HCT116 (cell line): Measurements from ENCODE around the gene RANBP10. TPM values are rescaled to one million over a fixed set of nuclear protein-coding genes. Genes with fewer than 3 reads are reported as not detected.

Source experiments
- ATAC-seq: fragments of 200-7000 bp; cut with Tn5 transposase; 2 replicates; pipeline ENCODE4 v1.9.1; 2020; ENCODE audit warnings: mild to moderate bottlenecking, moderate library complexity
- BruUV-seq: library from RNA; stranded (reverse); fragments of 400-500 nt; replicated peaks from 2 replicates; lab custom pipeline; 2021; lab: Mats Ljungman, UMichigan
- CTCF ChIA-PET: fragments of 300-600 bp; sonication (Branson Sonifier 250); formaldehyde crosslinking; loops from one replicate; lab custom pipeline; 2021; ENCODE audit warnings: antibody characterized with exemption; lab: Charles Lee
- POLR2A ChIA-PET: fragments of 300-600, 350-600 bp; sonication (Branson Sonifier 250); formaldehyde crosslinking; loops from one replicate; lab custom pipeline; 2021; ENCODE audit warnings: antibody characterized with exemption; lab: Charles Lee
- RAD21 ChIA-PET, 2 experiments: fragments of 300-600 bp; sonication (Branson Sonifier 250); formaldehyde crosslinking; loops; one replicate each; lab custom pipeline; 2023; ENCODE audit warnings: low total read pairs in 2 of 2; ENCODE audit not compliant: uncharacterized antibody in 2 of 2, unreplicated experiment in 2 of 2, low non-redundant PET in 1 of 2; lab: Charles Lee
- DNase-seq: peaks from one replicate; pipeline ENCODE4 v3.0.0-alpha.2; 2010; ENCODE audit warnings: low read depth, low spot score
- H2AFZ ChIP-seq: fragments of 200-600 bp; shearing (Covaris generic), sonication (generic); 2 replicates; pipeline ENCODE4 v1.6.1; 2017; ENCODE audit warnings: low read depth, mixed run types, mixed read lengths, antibody characterized with exemption, low read length; ENCODE audit not compliant: poor library complexity, severe bottlenecking
- H3K27ac ChIP-seq: 2 replicates; pipeline ENCODE4 v1.5.1; 2012; ENCODE audit warnings: low read depth, low read length
- H3K27me3 ChIP-seq: fragments of 200-600 bp; sonication (generic); 2 replicates; pipeline ENCODE4 v1.6.1; 2016; ENCODE audit warnings: mixed run types, low read length, mixed read lengths; ENCODE audit not compliant: insufficient read depth
- H3K36me3 ChIP-seq, 2 experiments: fragments of 200-500 bp in 1 of 2; fragments of 200-600 bp in 1 of 2; sonication (Bioruptor generic) in 1 of 2; sonication (generic) in 1 of 2; 2 replicates each; pipeline versions ENCODE4 v1.5.1 to v1.6.1; 2014 to 2016; ENCODE audit warnings: low read length in 2 of 2, inconsistent platforms in 1 of 2, mixed read lengths in 1 of 2, mixed run types in 1 of 2; ENCODE audit not compliant: insufficient read depth in 2 of 2, control insufficient read depth in 1 of 2
- H3K4me1 ChIP-seq, 2 experiments: fragments of 200-600 bp in 1 of 2; sonication (generic) in 1 of 2; 2 replicates each; pipeline versions ENCODE4 v1.5.1 to v1.6.1; 2012 to 2017; ENCODE audit warnings: low read length in 2 of 2, inconsistent platforms in 1 of 2, mild to moderate bottlenecking in 1 of 2, mixed read lengths in 1 of 2, mixed run types in 1 of 2, moderate library complexity in 1 of 2; ENCODE audit not compliant: insufficient read depth in 2 of 2, control insufficient read depth in 1 of 2
- H3K4me2 ChIP-seq: fragments of 200-600 bp; sonication (generic); 2 replicates; pipeline ENCODE4 v1.6.1; 2017; ENCODE audit warnings: mixed run types, low read length, mixed read lengths
- H3K4me3 ChIP-seq, 2 experiments: fragments of 200-600 bp in 1 of 2; sonication (generic) in 1 of 2; replicated peaks in 1 of 2; 2 replicates each; pipeline ENCODE4 v1.5.1; 2011 to 2016; ENCODE audit warnings: low read length in 2 of 2, control low read depth in 1 of 2, low read depth in 1 of 2, mild to moderate bottlenecking in 1 of 2, mixed read lengths in 1 of 2, mixed run types in 1 of 2
- H3K79me2 ChIP-seq: fragments of 200-600 bp; sonication (generic); 2 replicates; pipeline ENCODE4 v1.6.1; 2017; ENCODE audit warnings: mild to moderate bottlenecking, mixed run types, low read length, moderate library complexity, mixed read lengths; ENCODE audit not compliant: insufficient read depth
- H3K9ac ChIP-seq: fragments of 200-600 bp; sonication (generic); 2 replicates; pipeline ENCODE4 v1.6.1; 2016; ENCODE audit warnings: low read length, mixed read lengths
- H3K9me2 ChIP-seq: fragments of 200-600 bp; sonication (generic), shearing (Covaris generic); 2 replicates; pipeline ENCODE4 v1.6.1; 2017; ENCODE audit warnings: mixed run types, mild to moderate bottlenecking, moderate library complexity; ENCODE audit not compliant: insufficient read depth
- H3K9me3 ChIP-seq, 2 experiments: fragments of 200-500 bp in 1 of 2; fragments of 200-600 bp in 1 of 2; sonication (Bioruptor generic) in 1 of 2; sonication (generic) in 1 of 2; 2 replicates each; pipeline ENCODE4 v1.6.1; 2014 to 2017; ENCODE audit warnings: low read length in 2 of 2, mixed read lengths in 2 of 2, inconsistent platforms in 1 of 2, low read depth in 1 of 2, mild to moderate bottlenecking in 1 of 2, mixed run types in 1 of 2, moderate library complexity in 1 of 2; ENCODE audit not compliant: control insufficient read depth in 1 of 2, insufficient read depth in 1 of 2
- H4K20me1 ChIP-seq: fragments of 200-600 bp; sonication (generic), shearing (Covaris generic); 2 replicates; pipeline ENCODE4 v1.6.1; 2017; ENCODE audit warnings: mixed run types, mild to moderate bottlenecking, moderate library complexity; ENCODE audit not compliant: insufficient read depth
- CBX3 ChIP-seq: IDR thresholded peaks from 2 replicates; pipeline ENCODE4 v1.6.1; 2012; ENCODE audit warnings: low read depth
- CEBPB ChIP-seq: IDR thresholded peaks from 2 replicates; pipeline ENCODE4 v1.6.1; 2012; ENCODE audit warnings: low read depth
- CTCF ChIP-seq, 3 experiments: fragments of 200-600 bp in 1 of 3; sonication (generic) in 1 of 3; IDR thresholded peaks in 2 of 3; conservative IDR thresholded peaks in 1 of 3; 2 replicates each; pipeline ENCODE4 v1.5.1; 2012 to 2017; ENCODE audit warnings: low read depth in 2 of 3, low read length in 2 of 3, antibody characterized with exemption in 1 of 3, borderline replicate concordance in 1 of 3, control low read depth in 1 of 3, mild to moderate bottlenecking in 1 of 3, mixed read lengths in 1 of 3, mixed run types in 1 of 3, moderate library complexity in 1 of 3; ENCODE audit not compliant: insufficient read depth in 1 of 3
- EGR1 ChIP-seq: IDR thresholded peaks from 2 replicates; pipeline ENCODE4 v1.6.1; 2012; ENCODE audit warnings: low read depth
- ELF1 ChIP-seq: IDR thresholded peaks from 2 replicates; pipeline ENCODE4 v1.6.1; 2012; ENCODE audit warnings: low read depth, borderline replicate concordance
- EZH2 ChIP-seq: fragments of 200-600 bp; sonication (generic); IDR thresholded peaks from 2 replicates; pipeline ENCODE4 v1.6.1; 2017; ENCODE audit warnings: antibody characterized with exemption, mixed run types
- FOSL1 ChIP-seq: IDR thresholded peaks from 2 replicates; pipeline ENCODE4 v1.6.1; 2012; ENCODE audit warnings: low read depth
- POLR2A ChIP-seq: IDR thresholded peaks from 2 replicates; pipeline ENCODE4 v1.7.0; 2011; ENCODE audit warnings: borderline replicate concordance; ENCODE audit not compliant: insufficient read depth, insufficient read length; ENCODE audit errors: extremely low read depth
- POLR2AphosphoS5 ChIP-seq: IDR thresholded peaks from 2 replicates; pipeline ENCODE4 v1.6.1; 2011; ENCODE audit warnings: mild to moderate bottlenecking, low read depth, low read length, moderate library complexity
- RAD21 ChIP-seq: IDR thresholded peaks from 2 replicates; pipeline ENCODE4 v1.6.1; 2012; ENCODE audit warnings: low read depth, mild to moderate bottlenecking
- SIN3A ChIP-seq: IDR thresholded peaks from 2 replicates; pipeline ENCODE4 v1.6.1; 2012; ENCODE audit warnings: low read depth
- SRF ChIP-seq: IDR thresholded peaks from 2 replicates; pipeline ENCODE4 v1.6.1; 2012; ENCODE audit warnings: low read depth
- TCF7L2 ChIP-seq: IDR thresholded peaks from 2 replicates; pipeline ENCODE4 v1.7.0; 2011; ENCODE audit warnings: borderline replicate concordance, inconsistent platforms; ENCODE audit not compliant: insufficient read depth, insufficient read length; ENCODE audit errors: extremely low read depth
- YY1 ChIP-seq: IDR thresholded peaks from 2 replicates; pipeline ENCODE4 v1.6.1; 2011; ENCODE audit warnings: low read length, low read depth, moderate library complexity, mild to moderate bottlenecking; ENCODE audit not compliant: insufficient replicate concordance; ENCODE audit errors: extremely low read depth
- ZNF274 ChIP-seq: fragments of 200-500 bp; sonication (Bioruptor generic); IDR thresholded peaks from 2 replicates; pipeline ENCODE4 v1.6.1; 2014; ENCODE audit warnings: mild to moderate bottlenecking, low read depth, low read length, inconsistent platforms
- intact Hi-C: fragments of 100-400 bp; cut with micrococcal nuclease; formaldehyde crosslinking; loops from 2 replicates; pipeline ENCODE4 v1.10.0; 2022
- total RNA-seq: library from RNA; stranded (reverse); gene quantifications from one replicate; pipeline ENCODE4 v1.2.1, GENCODE V29; 2021; ENCODE audit not compliant: unreplicated experiment
- TF ChIP-seq, protein P1 (sequence below): IDR thresholded peaks from 2 replicates; pipeline ENCODE4 v1.6.1; 2012; ENCODE audit warnings: low read depth
- TF ChIP-seq, protein P2 (sequence below): IDR thresholded peaks from 2 replicates; pipeline ENCODE4 v1.6.1; 2011; ENCODE audit warnings: mild to moderate bottlenecking, low read length, moderate library complexity; ENCODE audit not compliant: insufficient replicate concordance; ENCODE audit errors: extremely low read depth

Gene RANBP10
- total RNA-seq, 1 experiment from 2014 or later = 16.9 TPM

GRCh38 chr16:67703626-67704025 lies 102.7 kb downstream of the RANBP10 start:
- Histone ChIP-seq H3K79me2 (peaks cover 53% of the 10 kb centered on the region), H3K9me2 (no peaks in the 10 kb centered on the region), H2AFZ (no peak overlapping the region), H3K4me1 (no peaks in the 10 kb centered on the region), H3K27ac (no peak overlapping the region), H3K4me3 (no peak overlapping the region), H3K27me3 (no peaks in the 10 kb centered on the region), H4K20me1 (no peaks in the 10 kb centered on the region), H3K9ac (no peak overlapping the region), H3K36me3 (no peaks in the 10 kb centered on the region), H3K4me2 (no peak overlapping the region), H3K9me3 (peaks cover 0 to 5% of the 10 kb centered on the region in 2 experiments; a peak in 1 of 4 replicates)
- ATAC-seq (no peak), DNase-seq (no peak)
- no peak for TF ChIP-seq POLR2AphosphoS5
- TF ChIP-seq TCF7L2 = no peak
- no peak for TF ChIP-seq EGR1
- TF ChIP-seq YY1 = no peak
- TF ChIP-seq CBX3 = no peak
- no peak for TF ChIP-seq CTCF (IDR thresholded peaks at IDR 0.05 in 2 of 3, conservative IDR thresholded peaks at IDR 0.05 in 1 of 3; ENCODE audit: borderline replicate concordance in 1 of 3, insufficient read depth in 1 of 3, low read depth in 2 of 3, low read length in 2 of 3)
- TF ChIP-seq, protein P1, sequence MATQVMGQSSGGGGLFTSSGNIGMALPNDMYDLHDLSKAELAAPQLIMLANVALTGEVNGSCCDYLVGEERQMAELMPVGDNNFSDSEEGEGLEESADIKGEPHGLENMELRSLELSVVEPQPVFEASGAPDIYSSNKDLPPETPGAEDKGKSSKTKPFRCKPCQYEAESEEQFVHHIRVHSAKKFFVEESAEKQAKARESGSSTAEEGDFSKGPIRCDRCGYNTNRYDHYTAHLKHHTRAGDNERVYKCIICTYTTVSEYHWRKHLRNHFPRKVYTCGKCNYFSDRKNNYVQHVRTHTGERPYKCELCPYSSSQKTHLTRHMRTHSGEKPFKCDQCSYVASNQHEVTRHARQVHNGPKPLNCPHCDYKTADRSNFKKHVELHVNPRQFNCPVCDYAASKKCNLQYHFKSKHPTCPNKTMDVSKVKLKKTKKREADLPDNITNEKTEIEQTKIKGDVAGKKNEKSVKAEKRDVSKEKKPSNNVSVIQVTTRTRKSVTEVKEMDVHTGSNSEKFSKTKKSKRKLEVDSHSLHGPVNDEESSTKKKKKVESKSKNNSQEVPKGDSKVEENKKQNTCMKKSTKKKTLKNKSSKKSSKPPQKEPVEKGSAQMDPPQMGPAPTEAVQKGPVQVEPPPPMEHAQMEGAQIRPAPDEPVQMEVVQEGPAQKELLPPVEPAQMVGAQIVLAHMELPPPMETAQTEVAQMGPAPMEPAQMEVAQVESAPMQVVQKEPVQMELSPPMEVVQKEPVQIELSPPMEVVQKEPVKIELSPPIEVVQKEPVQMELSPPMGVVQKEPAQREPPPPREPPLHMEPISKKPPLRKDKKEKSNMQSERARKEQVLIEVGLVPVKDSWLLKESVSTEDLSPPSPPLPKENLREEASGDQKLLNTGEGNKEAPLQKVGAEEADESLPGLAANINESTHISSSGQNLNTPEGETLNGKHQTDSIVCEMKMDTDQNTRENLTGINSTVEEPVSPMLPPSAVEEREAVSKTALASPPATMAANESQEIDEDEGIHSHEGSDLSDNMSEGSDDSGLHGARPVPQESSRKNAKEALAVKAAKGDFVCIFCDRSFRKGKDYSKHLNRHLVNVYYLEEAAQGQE = no peak
- no peak for TF ChIP-seq ELF1
- no peak for TF ChIP-seq ZNF274
- TF ChIP-seq FOSL1 = no peak
- no peak for TF ChIP-seq RAD21
- TF ChIP-seq CEBPB = no peak
- no peak for TF ChIP-seq POLR2A
- TF ChIP-seq EZH2 = no peak
- TF ChIP-seq SIN3A = no peak
- TF ChIP-seq SRF = no peak
- TF ChIP-seq, protein P2, sequence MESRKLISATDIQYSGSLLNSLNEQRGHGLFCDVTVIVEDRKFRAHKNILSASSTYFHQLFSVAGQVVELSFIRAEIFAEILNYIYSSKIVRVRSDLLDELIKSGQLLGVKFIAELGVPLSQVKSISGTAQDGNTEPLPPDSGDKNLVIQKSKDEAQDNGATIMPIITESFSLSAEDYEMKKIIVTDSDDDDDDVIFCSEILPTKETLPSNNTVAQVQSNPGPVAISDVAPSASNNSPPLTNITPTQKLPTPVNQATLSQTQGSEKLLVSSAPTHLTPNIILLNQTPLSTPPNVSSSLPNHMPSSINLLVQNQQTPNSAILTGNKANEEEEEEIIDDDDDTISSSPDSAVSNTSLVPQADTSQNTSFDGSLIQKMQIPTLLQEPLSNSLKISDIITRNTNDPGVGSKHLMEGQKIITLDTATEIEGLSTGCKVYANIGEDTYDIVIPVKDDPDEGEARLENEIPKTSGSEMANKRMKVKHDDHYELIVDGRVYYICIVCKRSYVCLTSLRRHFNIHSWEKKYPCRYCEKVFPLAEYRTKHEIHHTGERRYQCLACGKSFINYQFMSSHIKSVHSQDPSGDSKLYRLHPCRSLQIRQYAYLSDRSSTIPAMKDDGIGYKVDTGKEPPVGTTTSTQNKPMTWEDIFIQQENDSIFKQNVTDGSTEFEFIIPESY = no peak
- RAD21 ChIA-PET = no interaction called here
- POLR2A ChIA-PET = no interaction called here
- BruUV-seq = no TSS peak
- intact Hi-C loops = no loop called here
- CTCF ChIA-PET = no interaction called here
